Panc1 (cell line): ENCODE measurements around the gene GALNT9. TPM values are rescaled to one million over a fixed set of nuclear protein-coding genes. Genes with fewer than 3 reads are reported as not detected.

ENCODE experiments used
- ATAC-seq: fragments of 200-7000 bp; cut with Tn5 transposase; 2 replicates; pipeline ENCODE4 v1.9.1; 2020; ENCODE audit warnings: mild to moderate bottlenecking, moderate library complexity
- BruUV-seq: library from RNA; stranded (reverse); fragments of 400-500 nt; replicated peaks from 2 replicates; lab custom pipeline; 2021; lab: Mats Ljungman, UMichigan
- CTCF ChIA-PET: fragments of 300-600 bp; sonication (Branson Sonifier 250); formaldehyde crosslinking; loops from one replicate; lab custom pipeline; 2022; ENCODE audit warnings: antibody characterized with exemption; lab: Charles Lee
- POLR2A ChIA-PET: fragments of 300-600 bp; sonication (Branson Sonifier 250); formaldehyde crosslinking; loops from one replicate; lab custom pipeline; 2022; ENCODE audit warnings: antibody characterized with exemption; lab: Charles Lee
- DNase-seq: peaks from one replicate; pipeline ENCODE4 v3.0.0-alpha.2; 2010; ENCODE audit warnings: low read depth, low spot score
- H3K27ac ChIP-seq: 2 replicates; pipeline ENCODE4 v1.5.1; 2011; ENCODE audit warnings: mild to moderate bottlenecking, low read length, inconsistent platforms
- H3K27me3 ChIP-seq: fragments of 200-500 bp; sonication (Bioruptor generic); 2 replicates; pipeline ENCODE4 v1.6.0; 2014; ENCODE audit warnings: low read length, inconsistent platforms; ENCODE audit not compliant: control insufficient read depth, insufficient read depth
- H3K36me3 ChIP-seq: fragments of 200-500 bp; sonication (Bioruptor generic); 2 replicates; pipeline ENCODE4 v1.5.1; 2014; ENCODE audit warnings: inconsistent platforms, mild to moderate bottlenecking, low read length, moderate library complexity; ENCODE audit not compliant: control insufficient read depth, insufficient read depth
- H3K4me1 ChIP-seq: 2 replicates; pipeline ENCODE4 v1.5.1; 2011; ENCODE audit warnings: inconsistent platforms, mild to moderate bottlenecking, low read length, moderate library complexity; ENCODE audit not compliant: control insufficient read depth, insufficient read depth
- H3K4me3 ChIP-seq, 2 experiments: 2 replicates each; pipeline ENCODE4 v1.5.1; 2011 to 2012; ENCODE audit warnings: low read depth in 2 of 2, low read length in 2 of 2, mild to moderate bottlenecking in 2 of 2, inconsistent platforms in 1 of 2, moderate library complexity in 1 of 2
- H3K9me3 ChIP-seq: fragments of 200-500 bp; sonication (Bioruptor generic); 2 replicates; pipeline ENCODE4 v1.5.1; 2014; ENCODE audit warnings: low read depth, mild to moderate bottlenecking, inconsistent platforms, low read length, moderate library complexity; ENCODE audit not compliant: control insufficient read depth, insufficient read depth
- POLR2AphosphoS5 ChIP-seq: IDR thresholded peaks from 2 replicates; pipeline ENCODE4 v1.6.1; 2012; ENCODE audit warnings: mild to moderate bottlenecking, low read depth, low read length, moderate library complexity
- REST ChIP-seq, 2 experiments: IDR thresholded peaks; 2 replicates each; pipeline ENCODE4 v1.6.1; 2011 to 2012; ENCODE audit warnings: low read depth in 2 of 2, control low read depth in 1 of 2, low read length in 1 of 2, mild to moderate bottlenecking in 1 of 2, moderate library complexity in 1 of 2; ENCODE audit not compliant: insufficient read depth in 1 of 2
- SIN3A ChIP-seq: IDR thresholded peaks from 2 replicates; pipeline ENCODE4 v1.6.1; 2012; ENCODE audit warnings: low read depth, mild to moderate bottlenecking, low read length, moderate library complexity, borderline replicate concordance; ENCODE audit not compliant: insufficient read depth
- TCF7L2 ChIP-seq: IDR thresholded peaks from 2 replicates; pipeline ENCODE4 v1.6.1; 2011; ENCODE audit warnings: mild to moderate bottlenecking, low read depth, low read length, inconsistent platforms
- in situ Hi-C: cut with HindIII; loops from 2 replicates; pipeline ENCODE4 v1.10.0; 2016; ENCODE audit warnings: low sequenced_read_pairs, low pct_unique_long_range_greater_than_20kb
- intact Hi-C: fragments of 100-400 bp; cut with micrococcal nuclease; formaldehyde crosslinking; loops from one replicate; pipeline ENCODE4 v1.10.0; 2022; ENCODE audit not compliant: unreplicated experiment
- total RNA-seq: library from RNA; stranded (reverse); gene quantifications from one replicate; pipeline ENCODE4 v1.2.1, GENCODE V29; 2021; ENCODE audit not compliant: unreplicated experiment
- TF ChIP-seq, protein P1 (sequence below): fragments of 450-650 bp; IDR thresholded peaks from 2 replicates; pipeline ENCODE4 v1.5.1; 2017; ENCODE audit warnings: mild to moderate bottlenecking

Gene GALNT9
- total RNA-seq, 1 experiment from 2014 or later = 0.33 TPM

DNA sequence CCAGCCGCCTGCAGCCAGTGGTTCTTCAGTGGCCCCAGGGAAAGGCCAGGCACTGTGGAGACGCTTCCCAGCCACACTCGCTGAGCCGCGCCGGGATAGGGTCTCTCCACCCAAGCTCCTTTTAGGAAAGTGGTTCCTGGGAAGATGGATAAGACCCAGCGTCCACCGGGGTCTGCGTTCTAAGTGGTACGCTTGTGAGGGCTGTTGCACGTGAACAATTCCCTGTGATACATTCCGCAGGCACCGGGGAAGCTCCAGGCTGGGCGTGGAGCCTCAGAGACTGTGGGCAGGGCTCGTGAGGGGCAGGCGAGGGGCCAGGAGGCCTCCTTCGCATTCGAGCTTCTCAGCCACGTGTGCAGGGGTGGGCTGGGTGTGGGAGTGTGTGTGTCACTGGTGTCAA lies 48.4 kb downstream of the GALNT9 start:
- TF ChIP-seq, protein P1, sequence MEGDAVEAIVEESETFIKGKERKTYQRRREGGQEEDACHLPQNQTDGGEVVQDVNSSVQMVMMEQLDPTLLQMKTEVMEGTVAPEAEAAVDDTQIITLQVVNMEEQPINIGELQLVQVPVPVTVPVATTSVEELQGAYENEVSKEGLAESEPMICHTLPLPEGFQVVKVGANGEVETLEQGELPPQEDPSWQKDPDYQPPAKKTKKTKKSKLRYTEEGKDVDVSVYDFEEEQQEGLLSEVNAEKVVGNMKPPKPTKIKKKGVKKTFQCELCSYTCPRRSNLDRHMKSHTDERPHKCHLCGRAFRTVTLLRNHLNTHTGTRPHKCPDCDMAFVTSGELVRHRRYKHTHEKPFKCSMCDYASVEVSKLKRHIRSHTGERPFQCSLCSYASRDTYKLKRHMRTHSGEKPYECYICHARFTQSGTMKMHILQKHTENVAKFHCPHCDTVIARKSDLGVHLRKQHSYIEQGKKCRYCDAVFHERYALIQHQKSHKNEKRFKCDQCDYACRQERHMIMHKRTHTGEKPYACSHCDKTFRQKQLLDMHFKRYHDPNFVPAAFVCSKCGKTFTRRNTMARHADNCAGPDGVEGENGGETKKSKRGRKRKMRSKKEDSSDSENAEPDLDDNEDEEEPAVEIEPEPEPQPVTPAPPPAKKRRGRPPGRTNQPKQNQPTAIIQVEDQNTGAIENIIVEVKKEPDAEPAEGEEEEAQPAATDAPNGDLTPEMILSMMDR = no peak
- TF ChIP-seq POLR2AphosphoS5 = no peak
- TF ChIP-seq REST (IDR thresholded peaks at IDR 0.05; ENCODE audit: insufficient read depth in 1 of 2, low read depth in 2 of 2, low read length in 1 of 2) = no peak
- TF ChIP-seq SIN3A = no peak
- TF ChIP-seq TCF7L2 = no peak
- no peaks in the 10 kb centered on the region for H3K27me3 ChIP-seq

GRCh38 chr12:132280406-132280805 lies 49.0 kb downstream of the GALNT9 start:
- no peak for ATAC-seq

More for the DNA sequence above, 48.4 kb downstream of the GALNT9 start:
- Histone ChIP-seq H3K27ac (no peak overlapping the region), H3K9me3 (no peaks in the 10 kb centered on the region), H3K36me3 (no peaks in the 10 kb centered on the region), H3K4me1 (peaks cover 7% of the 10 kb centered on the region; the same call in 1 of the 2 replicates), H3K4me3 (no peak overlapping the region)
- ChIA-PET POLR2A (no interaction called here), CTCF (no interaction called here)
- BruUV-seq = no TSS peak
- ATAC-seq (no peak), DNase-seq (no peak)
- intact Hi-C loops = loop anchor here (10.0 kb wide), 1 partner anchor 104 kb away; no protein-coding TSS in a partner anchor
- in situ Hi-C loops = no loop called here

More at GRCh38 chr12:132280406-132280805, 49.0 kb downstream of the GALNT9 start:
- H3K27me3 ChIP-seq = no peaks in the 10 kb centered on the region
- H3K4me3 ChIP-seq = no peak overlapping the region
- H3K27ac ChIP-seq = no peak overlapping the region
- no peaks in the 10 kb centered on the region for H3K36me3 ChIP-seq
- no peak for DNase-seq
- ChIA-PET CTCF (no interaction called here), POLR2A (no interaction called here)
- no TSS peak for BruUV-seq
- peaks cover 7% of the 10 kb centered on the region; the same call in 1 of the 2 replicates for H3K4me1 ChIP-seq
- TF ChIP-seq TCF7L2 (no peak), POLR2AphosphoS5 (no peak), SIN3A (no peak), REST (IDR thresholded peaks at IDR 0.05; ENCODE audit: insufficient read depth in 1 of 2, low read depth in 2 of 2, low read length in 1 of 2) (no peak)
- TF ChIP-seq, protein P1 = no peak
- intact Hi-C loops = loop anchor here (10.0 kb wide), 1 partner anchor 104 kb away; no protein-coding TSS in a partner anchor
- H3K9me3 ChIP-seq = no peaks in the 10 kb centered on the region
- in situ Hi-C loops = no loop called here
